IMR-90 (cell line): ENCODE data around the gene ACVRL1. TPM values are rescaled to one million over a fixed set of nuclear protein-coding genes. Genes with fewer than 3 reads are reported as not detected.

Source experiments
- polyA plus RNA-seq, 3 experiments: library from polyadenylated mRNA; depleted of rRNA; stranded (reverse); fragments of >200 nt; gene quantifications; 2 replicates each; pipeline ENCODE4 v1.2.3, GENCODE V29; 2012; ENCODE audit warnings: low replicate concordance in 1 of 3
- total RNA-seq: library from RNA; depleted of rRNA; stranded (reverse); fragments of >200 nt; gene quantifications from 2 replicates; pipeline ENCODE4 v1.2.3, GENCODE V29; 2012
- TF ChIP-seq, protein P1 (sequence below): fragments of 150-350 bp; IDR thresholded peaks from 2 replicates; pipeline ENCODE4 v1.6.1; 2017; ENCODE audit warnings: mild to moderate bottlenecking, antibody characterized with exemption, low read length, low read depth

ACVRL1 gene
- total and polyA plus RNA-seq, 2 of the 4 experiments (the other 2 are of a cell fraction): 6.4 to 7.5 TPM

DNA sequence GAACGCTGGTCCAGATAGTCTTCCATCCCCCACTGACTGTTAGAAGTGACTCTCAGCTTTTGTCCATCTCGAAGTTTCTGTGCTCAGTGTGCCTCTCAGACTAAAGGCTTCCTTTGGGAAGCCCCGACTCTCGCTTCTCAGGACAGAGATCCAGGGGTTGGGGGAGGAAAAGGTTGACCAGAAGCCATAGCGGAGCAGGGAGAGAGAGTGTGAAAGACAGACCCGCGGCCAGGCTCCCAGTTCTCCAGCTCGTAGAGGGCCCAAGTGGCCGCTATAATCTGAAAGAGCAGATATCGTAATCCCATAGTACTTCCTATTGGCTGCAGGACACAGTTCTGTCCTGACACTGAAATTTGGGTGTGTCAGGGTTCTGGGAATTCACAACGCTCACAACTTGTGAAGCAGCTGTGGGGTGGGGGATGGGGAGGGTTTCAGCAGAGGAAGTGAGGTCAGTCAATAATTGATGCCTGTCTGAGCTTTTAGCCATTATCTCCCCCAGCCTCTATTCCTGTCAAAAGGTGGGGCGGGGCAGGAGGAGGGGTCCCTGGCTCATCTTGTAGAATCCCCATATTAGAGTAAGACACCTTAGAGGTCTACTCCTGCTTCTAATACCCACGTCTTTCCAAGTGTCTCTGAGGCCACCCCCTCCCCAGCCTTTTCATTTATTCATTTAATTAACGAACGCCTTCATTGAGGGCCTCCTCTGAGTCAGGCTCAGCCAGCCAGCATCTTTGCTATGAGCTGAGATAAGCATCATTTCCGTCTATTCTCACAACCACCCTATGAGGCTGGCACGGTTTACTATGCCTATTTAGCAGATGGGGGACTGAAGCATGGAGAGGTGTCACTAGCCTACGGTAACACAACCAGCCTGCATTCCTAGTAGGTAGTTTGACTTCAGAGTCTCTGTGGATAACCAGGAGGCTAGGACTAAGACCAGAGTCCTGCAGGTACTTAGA lies 1.6 kb upstream of the ACVRL1 start (continued):
- TF ChIP-seq, protein P1, sequence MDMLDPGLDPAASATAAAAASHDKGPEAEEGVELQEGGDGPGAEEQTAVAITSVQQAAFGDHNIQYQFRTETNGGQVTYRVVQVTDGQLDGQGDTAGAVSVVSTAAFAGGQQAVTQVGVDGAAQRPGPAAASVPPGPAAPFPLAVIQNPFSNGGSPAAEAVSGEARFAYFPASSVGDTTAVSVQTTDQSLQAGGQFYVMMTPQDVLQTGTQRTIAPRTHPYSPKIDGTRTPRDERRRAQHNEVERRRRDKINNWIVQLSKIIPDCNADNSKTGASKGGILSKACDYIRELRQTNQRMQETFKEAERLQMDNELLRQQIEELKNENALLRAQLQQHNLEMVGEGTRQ: no peak
